ENCODE measurements around the gene SLC16A2.

SLC16A2 gene

GRCh38 chrX:74437530-74437929, 16.2 kb downstream of the SLC16A2 start:
- no peak overlapping the region for H3K4me3 ChIP-seq (replicated peaks; ENCODE audit: low read depth, low read length)
- DNase-seq (ENCODE audit: low read depth), result no peak
- TF ChIP-seq, protein P1, sequence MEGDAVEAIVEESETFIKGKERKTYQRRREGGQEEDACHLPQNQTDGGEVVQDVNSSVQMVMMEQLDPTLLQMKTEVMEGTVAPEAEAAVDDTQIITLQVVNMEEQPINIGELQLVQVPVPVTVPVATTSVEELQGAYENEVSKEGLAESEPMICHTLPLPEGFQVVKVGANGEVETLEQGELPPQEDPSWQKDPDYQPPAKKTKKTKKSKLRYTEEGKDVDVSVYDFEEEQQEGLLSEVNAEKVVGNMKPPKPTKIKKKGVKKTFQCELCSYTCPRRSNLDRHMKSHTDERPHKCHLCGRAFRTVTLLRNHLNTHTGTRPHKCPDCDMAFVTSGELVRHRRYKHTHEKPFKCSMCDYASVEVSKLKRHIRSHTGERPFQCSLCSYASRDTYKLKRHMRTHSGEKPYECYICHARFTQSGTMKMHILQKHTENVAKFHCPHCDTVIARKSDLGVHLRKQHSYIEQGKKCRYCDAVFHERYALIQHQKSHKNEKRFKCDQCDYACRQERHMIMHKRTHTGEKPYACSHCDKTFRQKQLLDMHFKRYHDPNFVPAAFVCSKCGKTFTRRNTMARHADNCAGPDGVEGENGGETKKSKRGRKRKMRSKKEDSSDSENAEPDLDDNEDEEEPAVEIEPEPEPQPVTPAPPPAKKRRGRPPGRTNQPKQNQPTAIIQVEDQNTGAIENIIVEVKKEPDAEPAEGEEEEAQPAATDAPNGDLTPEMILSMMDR (IDR thresholded peaks at IDR 0.05; ENCODE audit: low read length, missing control alignments), result no peak

DNA sequence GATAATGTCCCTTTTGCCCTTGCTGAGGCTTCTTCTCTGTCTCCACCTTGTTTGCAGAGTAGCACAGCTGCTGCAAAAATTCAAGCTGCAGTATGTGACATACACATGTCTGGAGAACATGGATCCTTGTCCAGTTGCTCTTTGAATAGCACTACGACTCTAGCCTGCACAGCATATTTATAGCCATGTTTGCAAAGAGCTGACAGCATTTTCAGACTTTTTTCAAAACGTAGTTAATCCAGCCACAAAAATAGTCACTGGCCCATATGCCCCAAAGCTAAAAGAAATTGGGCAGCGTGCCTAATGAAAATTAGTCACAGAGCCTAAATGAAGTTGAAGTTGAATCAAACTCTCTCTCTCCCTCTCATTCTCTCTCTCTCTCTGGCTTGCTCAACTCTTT, 17.5 kb downstream of the SLC16A2 start:
- no peak overlapping the region for H3K4me3 ChIP-seq (replicated peaks; ENCODE audit: low read depth, low read length)
- DNase-seq (ENCODE audit: low read depth), result no peak
- TF ChIP-seq, protein P1 (IDR thresholded peaks at IDR 0.05; ENCODE audit: low read length, missing control alignments), result no peak

DNA sequence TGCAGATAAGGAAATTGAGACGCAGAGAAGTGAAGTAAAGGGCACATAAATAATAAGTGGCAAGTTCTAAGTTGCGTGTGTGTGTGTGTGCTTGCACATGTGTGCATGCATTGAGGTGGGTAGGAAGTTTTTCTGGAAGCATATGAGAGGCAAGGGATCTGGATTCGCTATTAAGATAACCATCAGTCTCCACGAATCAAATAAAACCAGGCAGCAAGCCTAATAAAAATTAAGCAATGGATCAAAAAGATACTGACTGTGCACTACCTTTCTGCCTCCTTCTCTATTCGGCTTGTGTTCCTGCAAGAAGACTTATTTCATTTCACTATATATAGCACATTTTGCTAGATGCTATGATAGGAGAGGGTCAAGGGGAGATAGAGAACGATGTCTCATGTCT, 23.8 kb downstream of the SLC16A2 start:
- H3K4me3 ChIP-seq (replicated peaks; ENCODE audit: low read depth, low read length), result no peak overlapping the region
- TF ChIP-seq, protein P1 (IDR thresholded peaks at IDR 0.05; ENCODE audit: low read length, missing control alignments), result no peak
- no peak for DNase-seq (ENCODE audit: low read depth)

DNA sequence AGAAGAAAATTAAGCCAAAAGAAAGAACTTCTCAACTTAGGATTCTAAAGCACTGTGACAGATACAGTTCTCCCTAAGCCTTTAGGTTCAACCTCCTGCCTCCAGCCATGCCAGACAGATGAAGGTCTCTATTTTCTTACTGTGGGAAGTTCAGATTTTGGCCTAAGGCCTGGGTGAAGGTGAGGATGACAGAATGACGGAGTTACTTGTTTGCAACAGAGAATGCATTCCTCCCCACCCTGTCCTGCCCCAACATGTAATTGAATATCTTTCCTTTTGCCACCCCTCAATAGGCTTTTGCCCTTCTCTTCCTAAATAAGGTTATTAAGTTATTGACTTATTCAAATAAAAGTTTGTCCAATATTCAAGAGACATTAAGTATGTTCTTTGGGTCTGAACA, 25.6 kb downstream of the SLC16A2 start:
- TF ChIP-seq, protein P1 (IDR thresholded peaks at IDR 0.05; ENCODE audit: low read length, missing control alignments), result no peak
- no peak overlapping the region for H3K4me3 ChIP-seq (replicated peaks; ENCODE audit: low read depth, low read length)
- no peak for DNase-seq (ENCODE audit: low read depth)

DNA sequence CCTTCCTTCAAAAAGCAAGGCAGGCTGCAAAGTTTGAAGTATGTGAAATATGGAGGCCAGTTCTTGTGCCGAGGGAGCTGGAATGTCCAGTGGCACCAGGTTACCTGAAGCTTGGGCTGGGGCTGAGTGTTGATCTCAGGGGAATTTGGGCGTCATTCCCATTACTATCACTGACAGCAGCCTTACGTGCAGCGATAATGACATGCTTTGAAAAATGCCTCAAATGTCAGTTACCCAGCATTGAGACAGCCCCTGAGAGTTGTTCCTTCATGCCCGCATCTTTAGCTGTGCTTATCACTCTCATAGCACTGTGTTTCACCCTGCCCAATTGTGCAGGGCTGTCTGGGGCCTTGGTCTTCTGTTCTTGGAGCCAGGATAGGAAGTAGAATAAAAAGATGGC, 27.4 kb downstream of the SLC16A2 start:
- no peak overlapping the region for H3K4me3 ChIP-seq (replicated peaks; ENCODE audit: low read depth, low read length)
- DNase-seq (ENCODE audit: low read depth), result no peak
- TF ChIP-seq, protein P1 (IDR thresholded peaks at IDR 0.05; ENCODE audit: low read length, missing control alignments), result no peak

DNA sequence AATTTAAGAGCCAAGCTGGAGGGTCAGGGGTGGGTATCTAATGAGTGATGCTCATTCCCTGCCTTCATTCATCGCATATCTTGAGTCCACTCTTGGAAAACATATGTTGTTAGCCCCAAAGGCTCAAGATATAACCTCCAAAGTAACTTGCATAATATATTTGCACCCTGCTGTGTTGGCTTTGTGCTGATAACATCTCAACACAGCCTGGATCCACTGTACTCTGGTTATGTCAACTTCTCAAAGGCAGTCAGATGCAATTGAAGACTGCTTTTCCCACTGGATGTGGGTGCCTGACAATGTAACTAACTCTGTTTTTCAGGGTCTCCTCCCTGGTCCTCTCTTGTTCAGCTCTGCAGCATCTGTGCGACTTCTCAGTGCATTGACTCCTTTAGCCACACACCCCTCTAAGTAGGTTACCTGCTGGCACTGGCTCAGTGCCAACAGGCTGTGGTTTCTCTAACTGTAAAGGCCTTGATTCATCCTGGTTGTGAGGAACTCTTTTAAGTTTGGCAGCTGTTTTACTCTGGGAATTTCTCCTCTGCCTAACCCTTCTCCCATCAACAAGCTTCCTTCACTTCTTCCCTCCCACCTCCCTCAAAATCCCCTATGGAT, 28.1 kb downstream of the SLC16A2 start:
- DNase-seq (ENCODE audit: low read depth), result no peak
- TF ChIP-seq, protein P1 (IDR thresholded peaks at IDR 0.05; ENCODE audit: low read length, missing control alignments), result no peak
- H3K4me3 ChIP-seq (replicated peaks; ENCODE audit: low read depth, low read length), result no peak overlapping the region

DNA sequence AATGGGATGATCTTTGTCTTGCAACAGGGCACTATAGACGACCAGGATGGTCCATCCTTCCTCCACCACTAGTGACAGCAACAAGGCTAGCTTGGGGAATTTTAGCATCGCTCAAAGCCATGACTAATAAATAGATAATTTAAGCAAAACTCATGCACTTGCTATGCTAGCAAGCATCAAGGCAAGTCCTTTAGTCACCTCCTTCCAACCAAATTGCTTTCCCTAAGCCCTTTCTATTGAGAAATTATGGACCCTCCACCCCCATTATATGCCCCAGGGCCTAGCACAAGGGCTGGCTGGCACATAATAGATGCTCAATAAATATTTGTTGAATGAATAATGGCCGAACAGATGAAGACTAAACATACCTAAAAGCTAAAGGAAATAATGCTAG, 28.6 kb downstream of the SLC16A2 start:
- H3K4me3 ChIP-seq (replicated peaks; ENCODE audit: low read depth, low read length), result no peak overlapping the region
- peak; percentile 4 for DNase-seq (ENCODE audit: low read depth)
- TF ChIP-seq, protein P1 (IDR thresholded peaks at IDR 0.05; ENCODE audit: low read length, missing control alignments), result no peak

Measured in fibroblast of pulmonary artery (primary cell).